ENCODE results near the gene ZDHHC11B. TPM values are rescaled to one million over a fixed set of nuclear protein-coding genes. Genes with fewer than 3 reads are reported as not detected.
"Not testable (repeated sequence)": the region's sequence is repeated elsewhere in the genome, so short reads cannot be mapped to it uniquely, and the experiment has no call there.

Gene ZDHHC11B
- total RNA-seq, 1 donor from 2014 or later, result 1.0 TPM

- H3K27me3 ChIP-seq (ENCODE audit: control insufficient read depth in 3 of 3, insufficient read depth in 3 of 3, low read length in 3 of 3); H3K27ac ChIP-seq (ENCODE audit: low read depth, low read length): not testable (repeated sequence)
These were observed 2.8 kb upstream of the ZDHHC11B start for GRCh38 chr5:787224-787856.

GRCh38 chr5:785181-785705, 714 bp upstream of the ZDHHC11B start:
- H3K27me3 ChIP-seq (ENCODE audit: control insufficient read depth in 3 of 3, insufficient read depth in 3 of 3, low read length in 3 of 3); H3K4me1 ChIP-seq (ENCODE audit: control insufficient read depth in 3 of 3, insufficient read depth in 3 of 3, low read length in 3 of 3); H3K27ac ChIP-seq (ENCODE audit: low read depth, low read length); H3K36me3 ChIP-seq (ENCODE audit: control insufficient read depth in 3 of 3, insufficient read depth in 3 of 3, low read length in 3 of 3); H3K9me3 ChIP-seq (ENCODE audit: control insufficient read depth in 3 of 3, low read length in 3 of 3): not testable (repeated sequence)
- peak overlapping the region; percentile 30 to 79 (median 76) for H3K4me3 ChIP-seq (ENCODE audit: low read length in 3 of 3)
- H3K9ac ChIP-seq (ENCODE audit: low read depth in 1 of 3, low read length in 3 of 3), result peak overlapping the region in 2 of 3 donors; percentile 50 to 69

More at GRCh38 chr5:787224-787856, 2.8 kb upstream of the ZDHHC11B start:
- H3K4me1 ChIP-seq (ENCODE audit: control insufficient read depth in 3 of 3, insufficient read depth in 3 of 3, low read length in 3 of 3); H3K4me3 ChIP-seq (ENCODE audit: low read length in 3 of 3); H3K36me3 ChIP-seq (ENCODE audit: control insufficient read depth in 3 of 3, insufficient read depth in 3 of 3, low read length in 3 of 3); H3K9me3 ChIP-seq (ENCODE audit: control insufficient read depth in 3 of 3, low read length in 3 of 3); H3K9ac ChIP-seq (ENCODE audit: low read depth in 1 of 3, low read length in 3 of 3): not testable (repeated sequence)

- H3K4me3 ChIP-seq (ENCODE audit: low read length in 3 of 3), result peak overlapping the region; percentile 74 to 80 (median 79)
- H3K27ac ChIP-seq (ENCODE audit: low read depth, low read length), result peak overlapping the region; percentile 60
- H3K27me3 ChIP-seq (ENCODE audit: control insufficient read depth in 3 of 3, insufficient read depth in 3 of 3, low read length in 3 of 3), result not testable (repeated sequence)
These were observed 575 bp downstream of the ZDHHC11B start for GRCh38 chr5:783881-784427.

GRCh38 chr5:783049-783802, 1.3 kb downstream of the ZDHHC11B start:
- not testable (repeated sequence) for H3K27me3 ChIP-seq (ENCODE audit: control insufficient read depth in 3 of 3, insufficient read depth in 3 of 3, low read length in 3 of 3); H3K36me3 ChIP-seq (ENCODE audit: control insufficient read depth in 3 of 3, insufficient read depth in 3 of 3, low read length in 3 of 3); H3K9me3 ChIP-seq (ENCODE audit: control insufficient read depth in 3 of 3, low read length in 3 of 3); H3K4me1 ChIP-seq (ENCODE audit: control insufficient read depth in 3 of 3, insufficient read depth in 3 of 3, low read length in 3 of 3)
- H3K27ac ChIP-seq (ENCODE audit: low read depth, low read length), result peak overlapping the region; percentile 30
- H3K4me3 ChIP-seq (ENCODE audit: low read length in 3 of 3), result peak overlapping the region in 2 of 3 donors; percentile 13 to 79
- H3K9ac ChIP-seq (ENCODE audit: low read depth in 1 of 3, low read length in 3 of 3), result peak overlapping the region in 2 of 3 donors; percentile 16 to 77

More at GRCh38 chr5:783881-784427, 575 bp downstream of the ZDHHC11B start:
- not testable (repeated sequence) for H3K4me1 ChIP-seq (ENCODE audit: control insufficient read depth in 3 of 3, insufficient read depth in 3 of 3, low read length in 3 of 3); H3K9me3 ChIP-seq (ENCODE audit: control insufficient read depth in 3 of 3, low read length in 3 of 3); H3K36me3 ChIP-seq (ENCODE audit: control insufficient read depth in 3 of 3, insufficient read depth in 3 of 3, low read length in 3 of 3)
- peak overlapping the region; percentile 77 to 82 (median 77) for H3K9ac ChIP-seq (ENCODE audit: low read depth in 1 of 3, low read length in 3 of 3)

GRCh38 chr5:782356-782755, 2.2 kb downstream of the ZDHHC11B start:
- not testable (repeated sequence) for H3K9ac ChIP-seq (ENCODE audit: low read depth in 1 of 3, low read length in 3 of 3); H3K4me3 ChIP-seq (ENCODE audit: low read length in 3 of 3); H3K4me1 ChIP-seq (ENCODE audit: control insufficient read depth in 3 of 3, insufficient read depth in 3 of 3, low read length in 3 of 3); H3K27me3 ChIP-seq (ENCODE audit: control insufficient read depth in 3 of 3, insufficient read depth in 3 of 3, low read length in 3 of 3); H3K27ac ChIP-seq (ENCODE audit: low read depth, low read length); H3K36me3 ChIP-seq (ENCODE audit: control insufficient read depth in 3 of 3, insufficient read depth in 3 of 3, low read length in 3 of 3); H3K9me3 ChIP-seq (ENCODE audit: control insufficient read depth in 3 of 3, low read length in 3 of 3)

GRCh38 chr5:780571-780970, 4.0 kb downstream of the ZDHHC11B start:
- not testable (repeated sequence) for H3K27me3 ChIP-seq (ENCODE audit: control insufficient read depth in 3 of 3, insufficient read depth in 3 of 3, low read length in 3 of 3); H3K9me3 ChIP-seq (ENCODE audit: control insufficient read depth in 3 of 3, low read length in 3 of 3); H3K9ac ChIP-seq (ENCODE audit: low read depth in 1 of 3, low read length in 3 of 3); H3K36me3 ChIP-seq (ENCODE audit: control insufficient read depth in 3 of 3, insufficient read depth in 3 of 3, low read length in 3 of 3); H3K27ac ChIP-seq (ENCODE audit: low read depth, low read length); H3K4me1 ChIP-seq (ENCODE audit: control insufficient read depth in 3 of 3, insufficient read depth in 3 of 3, low read length in 3 of 3); H3K4me3 ChIP-seq (ENCODE audit: low read length in 3 of 3)

GRCh38 chr5:778967-779366, 5.6 kb downstream of the ZDHHC11B start:
- not testable (repeated sequence) for H3K4me3 ChIP-seq (ENCODE audit: low read length in 3 of 3); H3K36me3 ChIP-seq (ENCODE audit: control insufficient read depth in 3 of 3, insufficient read depth in 3 of 3, low read length in 3 of 3); H3K9ac ChIP-seq (ENCODE audit: low read depth in 1 of 3, low read length in 3 of 3); H3K27me3 ChIP-seq (ENCODE audit: control insufficient read depth in 3 of 3, insufficient read depth in 3 of 3, low read length in 3 of 3); H3K9me3 ChIP-seq (ENCODE audit: control insufficient read depth in 3 of 3, low read length in 3 of 3); H3K27ac ChIP-seq (ENCODE audit: low read depth, low read length)
- peaks cover 1 to 11% (median 2%) of the 10 kb centered on the region in 3 donors for H3K4me1 ChIP-seq (ENCODE audit: control insufficient read depth in 3 of 3, insufficient read depth in 3 of 3, low read length in 3 of 3)

GRCh38 chr5:778421-778820, 6.1 kb downstream of the ZDHHC11B start:
- H3K4me3 ChIP-seq (ENCODE audit: low read length in 3 of 3); H3K27me3 ChIP-seq (ENCODE audit: control insufficient read depth in 3 of 3, insufficient read depth in 3 of 3, low read length in 3 of 3); H3K36me3 ChIP-seq (ENCODE audit: control insufficient read depth in 3 of 3, insufficient read depth in 3 of 3, low read length in 3 of 3); H3K9me3 ChIP-seq (ENCODE audit: control insufficient read depth in 3 of 3, low read length in 3 of 3); H3K27ac ChIP-seq (ENCODE audit: low read depth, low read length); H3K9ac ChIP-seq (ENCODE audit: low read depth in 1 of 3, low read length in 3 of 3): not testable (repeated sequence)
- H3K4me1 ChIP-seq (ENCODE audit: control insufficient read depth in 3 of 3, insufficient read depth in 3 of 3, low read length in 3 of 3), result peaks cover 0 to 12% (median 3%) of the 10 kb centered on the region in 3 donors

- peaks cover 0 to 18% (median 5%) of the 10 kb centered on the region in 3 donors for H3K4me1 ChIP-seq (ENCODE audit: control insufficient read depth in 3 of 3, insufficient read depth in 3 of 3, low read length in 3 of 3)
- H3K9me3 ChIP-seq (ENCODE audit: control insufficient read depth in 3 of 3, low read length in 3 of 3), result no peaks in the 10 kb centered on the region
- no peak overlapping the region for H3K27ac ChIP-seq (ENCODE audit: low read depth, low read length)
- H3K9ac ChIP-seq (ENCODE audit: low read depth in 1 of 3, low read length in 3 of 3), result no peak overlapping the region
- H3K36me3 ChIP-seq (ENCODE audit: control insufficient read depth in 3 of 3, insufficient read depth in 3 of 3, low read length in 3 of 3), result peaks cover 0 to 3% (median 0%) of the 10 kb centered on the region in 3 donors
- no peak overlapping the region for H3K4me3 ChIP-seq (ENCODE audit: low read length in 3 of 3)
- H3K27me3 ChIP-seq (ENCODE audit: control insufficient read depth in 3 of 3, insufficient read depth in 3 of 3, low read length in 3 of 3), result no peaks in the 10 kb centered on the region
These were observed 6.8 kb downstream of the ZDHHC11B start for GRCh38 chr5:777756-778161.
